ENCODE results near the gene NHLRC3.
"Not testable (repeated sequence)": the region's sequence is repeated elsewhere in the genome, so short reads cannot be mapped to it uniquely, and the experiment has no call there.

The NHLRC3 gene

DNA sequence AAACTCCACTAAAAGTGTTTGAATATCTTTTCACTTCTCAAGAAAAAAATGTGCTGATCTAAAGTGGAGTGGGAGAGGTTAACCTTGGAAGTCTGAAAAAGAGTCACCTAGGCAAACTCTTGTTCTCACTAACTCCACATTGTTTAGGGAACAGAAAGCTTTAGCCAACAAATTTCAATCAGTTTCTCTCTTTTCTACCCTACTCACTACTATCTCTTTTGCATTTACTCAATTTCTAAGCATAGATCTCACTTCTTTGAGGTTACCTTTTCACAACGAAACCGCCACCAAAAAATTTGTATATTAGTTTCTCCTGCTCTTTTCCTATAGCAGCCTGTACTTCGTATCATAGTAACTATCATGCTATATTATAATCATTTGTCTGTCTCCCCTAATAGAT lies 6.3 kb downstream of the NHLRC3 start:
- DNase-seq (ENCODE audit: low read depth in 2 of 2), result no peak

DNA sequence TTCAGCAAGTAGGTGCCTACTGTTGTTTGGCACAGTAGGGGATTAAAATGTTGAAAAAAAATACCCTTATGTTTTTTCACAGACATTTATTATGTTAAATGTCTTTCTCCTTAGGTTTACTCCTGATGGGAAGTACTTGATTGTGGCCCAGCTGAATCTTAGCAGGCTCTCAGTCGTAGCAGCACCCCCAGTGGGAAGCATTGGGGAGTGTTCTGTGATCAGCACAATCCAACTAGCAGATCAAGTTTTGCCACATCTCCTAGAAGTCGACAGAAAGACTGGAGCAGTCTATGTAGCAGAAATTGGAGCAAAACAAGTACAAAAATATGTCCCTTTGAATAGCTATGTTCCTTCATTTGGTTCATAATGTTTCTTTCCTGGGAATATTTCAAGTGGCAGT lies 9.3 kb downstream of the NHLRC3 start:
- DNase-seq (ENCODE audit: low read depth in 2 of 2), result no peak

DNA sequence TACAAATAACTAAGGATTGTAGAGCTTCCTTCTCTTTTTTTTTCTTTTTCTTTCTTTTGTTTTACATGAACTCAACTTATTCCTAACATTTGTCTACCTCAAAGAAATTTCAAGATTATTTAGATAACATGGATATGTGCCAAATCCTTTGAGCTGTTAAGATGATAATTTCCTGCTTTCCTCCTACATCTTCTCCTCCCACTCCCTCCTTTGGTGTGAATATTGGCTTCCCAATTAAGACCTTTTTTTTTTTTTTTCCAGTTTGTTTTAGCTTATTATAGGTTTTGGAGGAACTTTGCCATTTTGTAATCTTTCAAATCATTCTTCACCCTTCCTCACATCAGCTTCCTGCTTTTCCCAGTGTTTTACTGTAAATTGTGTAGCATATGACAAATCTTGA lies 10.6 kb downstream of the NHLRC3 start:
- no peak for DNase-seq (ENCODE audit: low read depth in 2 of 2)

DNA sequence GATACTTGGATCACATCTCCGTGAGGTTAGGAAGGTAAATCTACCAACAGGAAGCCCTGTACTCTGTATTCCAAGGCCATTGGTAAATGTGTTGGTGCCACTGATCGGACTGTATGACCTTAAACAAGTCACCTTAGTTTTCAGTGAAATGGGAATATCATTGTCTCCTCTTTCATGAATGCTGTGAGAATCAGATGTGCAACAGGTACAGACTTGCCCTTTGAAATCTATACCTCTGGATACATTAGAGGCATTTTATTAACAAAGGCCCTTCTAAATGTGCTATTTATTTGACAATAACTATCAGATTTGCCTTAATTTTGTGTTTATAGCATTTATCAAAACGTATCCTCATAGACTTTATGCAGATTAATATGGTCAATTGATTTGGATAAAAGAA lies 11.0 kb downstream of the NHLRC3 start:
- DNase-seq (ENCODE audit: low read depth in 2 of 2), result no peak

DNA sequence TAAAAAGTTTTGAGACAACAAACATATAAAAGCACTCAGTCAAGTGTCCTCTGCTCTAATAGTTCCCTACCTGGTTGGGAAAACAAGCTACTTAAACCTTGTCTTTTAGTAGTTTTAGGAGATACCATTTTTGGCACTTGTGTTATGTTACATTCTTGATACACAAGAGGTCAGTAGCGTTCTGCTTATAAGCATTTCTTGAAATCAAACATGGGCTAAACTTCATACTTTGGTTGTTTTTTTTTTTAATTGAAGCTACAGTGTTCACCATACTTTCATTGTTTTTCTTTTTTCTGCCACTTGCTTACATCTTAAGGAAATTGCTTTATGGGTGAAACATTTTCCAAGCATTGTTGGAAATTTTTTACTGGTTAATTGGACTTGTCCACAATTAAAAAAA lies 12.9 kb downstream of the NHLRC3 start:
- no peak for DNase-seq (ENCODE audit: low read depth in 2 of 2)

DNA sequence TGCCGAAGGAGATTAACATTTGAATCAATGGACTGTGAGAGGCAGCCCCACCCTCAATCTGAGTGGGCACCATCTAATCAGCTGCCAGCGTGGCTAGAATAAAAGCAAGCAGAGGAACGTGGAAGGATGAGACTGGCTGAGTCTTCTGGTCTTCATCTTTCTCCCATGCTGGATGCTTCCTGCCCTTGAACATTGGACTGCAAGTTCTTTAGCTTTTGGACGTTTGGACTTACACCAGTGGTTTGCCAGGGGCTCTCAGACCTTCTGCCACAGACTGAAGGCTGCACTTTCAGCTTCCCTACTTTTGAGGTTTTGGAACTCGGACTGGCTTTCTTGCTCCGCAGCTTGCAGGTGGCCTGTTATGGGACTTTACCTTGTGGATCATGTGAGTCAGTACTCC lies 14.7 kb downstream of the NHLRC3 start:
- no peak for DNase-seq (ENCODE audit: low read depth in 2 of 2)

DNA sequence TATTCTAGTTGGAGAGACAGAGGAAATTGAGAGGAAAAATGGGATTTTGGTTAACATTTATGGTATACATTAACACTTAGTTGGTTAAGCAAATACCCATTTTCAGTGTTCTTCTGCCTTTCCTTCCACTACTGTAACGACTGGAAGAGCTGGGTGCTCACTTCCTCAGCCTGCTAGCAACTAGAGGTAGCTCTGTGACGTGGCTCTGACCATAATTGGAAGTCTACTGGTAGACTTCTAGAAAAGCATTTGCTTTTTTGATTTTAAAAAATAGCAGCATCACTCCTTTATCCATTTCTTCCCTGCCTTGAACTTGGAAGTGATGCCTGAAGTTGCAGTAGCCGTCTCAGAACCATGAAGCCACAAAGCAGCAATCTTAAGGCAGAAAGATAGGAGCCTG lies 15.9 kb downstream of the NHLRC3 start:
- DNase-seq (ENCODE audit: low read depth in 2 of 2), result no peak

DNA sequence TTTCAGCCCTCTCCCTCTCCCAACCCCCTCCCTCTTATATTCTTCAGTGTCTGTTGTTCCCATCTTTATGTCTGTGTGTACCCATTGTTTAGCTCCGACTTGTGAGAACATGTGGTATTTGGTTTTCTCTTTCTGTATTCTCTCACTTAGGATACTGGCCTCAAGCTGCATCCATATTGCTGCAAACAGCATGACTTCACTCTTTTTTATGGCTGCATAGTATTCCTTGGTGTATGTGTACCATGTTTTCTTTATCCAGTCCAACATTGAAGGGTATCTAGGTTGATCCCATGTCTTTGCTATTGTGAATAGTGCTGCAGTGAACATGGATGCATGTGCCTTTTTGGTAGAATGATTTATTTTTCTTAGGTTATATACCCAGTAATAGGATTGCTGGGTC lies 17.8 kb downstream of the NHLRC3 start:
- DNase-seq (ENCODE audit: low read depth in 2 of 2), result no peak

DNA sequence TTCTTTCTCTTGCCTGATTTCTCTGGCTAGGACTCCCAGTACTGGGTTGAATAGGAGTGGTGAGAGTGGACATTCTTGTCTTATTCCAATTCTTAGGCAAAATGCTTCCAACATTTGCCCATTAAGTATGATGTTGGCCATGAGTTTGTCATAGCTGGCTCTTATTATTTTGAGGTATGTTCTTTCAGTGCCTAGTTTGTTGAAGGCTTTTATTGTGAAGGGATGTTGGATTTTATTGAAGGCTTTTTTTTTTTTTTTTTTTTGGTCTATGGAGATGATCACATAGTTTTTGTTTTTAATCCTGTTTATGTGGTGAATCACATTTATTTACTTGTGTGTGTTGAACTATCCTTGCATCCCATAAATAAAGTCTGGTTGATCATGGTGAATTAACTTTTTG lies 19.8 kb downstream of the NHLRC3 start:
- DNase-seq (ENCODE audit: low read depth in 2 of 2), result no peak

DNA sequence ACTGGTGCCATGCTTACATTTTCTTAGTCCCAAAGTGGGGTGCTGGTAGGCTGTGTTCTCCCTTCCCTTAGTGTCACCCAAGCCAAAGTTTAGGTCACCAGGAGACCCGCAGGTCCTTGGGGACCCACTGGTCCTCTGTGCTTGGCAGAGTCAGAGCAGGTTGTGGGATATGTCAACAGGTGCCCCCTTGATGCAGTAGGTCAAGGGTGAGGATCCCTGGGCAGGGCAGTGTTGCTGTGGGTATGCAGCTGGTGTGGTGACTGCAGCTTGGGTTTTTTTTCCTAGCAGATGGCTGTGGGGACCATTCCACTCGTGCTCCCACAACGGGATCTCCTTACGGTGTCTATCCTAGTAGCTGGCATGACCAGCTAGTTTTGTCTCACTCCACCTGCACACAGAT lies 23.7 kb downstream of the NHLRC3 start:
- no peak for DNase-seq (ENCODE audit: low read depth in 2 of 2)

DNA sequence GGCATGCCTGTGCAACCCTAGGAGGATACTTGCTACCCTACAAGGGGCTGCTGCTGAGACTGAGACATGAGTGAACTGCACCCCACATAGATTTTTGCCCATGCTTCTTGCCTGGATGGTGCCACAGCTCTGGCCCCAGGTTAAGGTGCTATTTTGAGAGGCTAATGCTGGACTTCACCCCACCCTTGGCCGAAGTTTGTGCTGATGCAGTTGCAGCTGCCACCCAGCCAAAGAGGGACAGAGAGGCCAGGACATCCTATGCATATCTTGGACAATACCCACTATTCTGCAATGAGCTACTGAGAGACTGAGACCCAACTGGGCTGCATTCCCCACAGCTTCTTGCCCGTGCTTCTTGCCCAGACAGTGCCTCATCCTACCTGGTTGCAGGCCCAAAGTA lies 34.6 kb downstream of the NHLRC3 start:
- DNase-seq (ENCODE audit: low read depth in 2 of 2), result no peak

DNA sequence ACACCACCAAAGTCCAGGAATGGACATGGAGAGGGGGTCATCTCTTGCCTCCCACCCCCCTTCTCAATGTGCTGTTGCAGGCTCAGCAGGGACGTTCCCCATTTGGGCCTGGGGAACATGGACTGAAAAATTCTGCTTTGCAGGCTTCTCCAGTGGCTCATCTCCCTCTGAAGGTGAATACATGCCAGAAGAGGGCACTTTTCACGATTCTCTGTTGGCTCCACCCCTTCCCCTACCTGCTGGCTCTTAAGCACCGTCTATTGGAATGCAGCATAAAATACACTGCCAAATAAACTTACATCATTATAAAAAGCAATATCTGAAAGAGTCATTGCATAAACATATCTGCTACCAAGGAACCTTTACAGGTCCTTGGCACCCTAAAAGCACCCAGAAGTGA lies 35.7 kb downstream of the NHLRC3 start:
- no peak for DNase-seq (ENCODE audit: low read depth in 2 of 2)

DNA sequence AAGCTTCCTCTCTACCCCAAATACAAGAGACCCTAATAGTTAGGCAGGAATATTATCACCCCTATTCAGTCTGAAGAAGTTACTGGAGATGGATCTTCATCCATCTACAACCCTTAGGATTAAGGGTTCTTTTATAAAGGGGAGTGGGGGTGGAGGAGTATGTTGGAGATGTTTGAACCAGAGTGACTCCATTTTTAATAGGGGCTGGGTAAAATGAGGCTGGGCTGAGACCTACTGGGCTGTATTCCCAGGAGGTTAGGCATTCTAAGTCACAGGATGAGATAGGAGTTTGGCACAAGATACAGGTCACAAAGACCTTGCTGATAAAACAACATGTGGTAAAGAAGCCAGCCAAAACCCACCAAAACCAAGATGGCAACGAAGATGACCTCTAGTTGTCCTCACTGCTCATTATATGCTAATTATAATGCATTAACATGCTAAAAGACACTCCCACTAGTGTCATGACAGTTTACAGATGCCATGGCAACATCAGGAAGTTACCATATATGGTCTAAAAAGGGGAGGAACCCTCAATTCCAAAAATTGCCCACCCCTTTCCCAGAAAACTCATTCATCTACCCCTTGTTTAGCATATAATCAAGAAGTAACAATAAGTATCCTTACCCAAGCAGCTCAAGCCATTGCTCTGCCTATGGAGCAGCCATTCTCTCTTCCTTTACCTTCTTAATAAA lies 48.1 kb downstream of the NHLRC3 start:
- not testable (repeated sequence) for DNase-seq (ENCODE audit: low read depth in 2 of 2)

DNA sequence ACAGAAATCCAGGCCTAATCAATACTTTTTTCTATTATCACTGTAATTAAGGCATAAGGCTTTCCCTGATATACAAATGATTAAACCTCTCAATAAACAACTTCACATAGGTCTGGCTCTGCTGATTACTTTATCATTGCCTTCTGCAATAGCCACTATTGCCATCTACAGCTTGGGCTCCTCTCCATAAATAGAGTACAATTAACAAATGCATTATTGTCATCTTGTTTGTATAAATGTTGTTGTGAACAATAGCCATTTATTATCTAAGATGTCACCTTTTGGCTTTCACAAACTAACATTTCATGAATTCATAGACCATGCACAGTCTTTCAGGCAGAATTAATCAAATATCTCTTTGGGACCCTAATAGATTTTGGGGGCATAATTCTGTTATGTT lies 53.3 kb downstream of the NHLRC3 start:
- DNase-seq (ENCODE audit: low read depth in 2 of 2), result no peak

DNA sequence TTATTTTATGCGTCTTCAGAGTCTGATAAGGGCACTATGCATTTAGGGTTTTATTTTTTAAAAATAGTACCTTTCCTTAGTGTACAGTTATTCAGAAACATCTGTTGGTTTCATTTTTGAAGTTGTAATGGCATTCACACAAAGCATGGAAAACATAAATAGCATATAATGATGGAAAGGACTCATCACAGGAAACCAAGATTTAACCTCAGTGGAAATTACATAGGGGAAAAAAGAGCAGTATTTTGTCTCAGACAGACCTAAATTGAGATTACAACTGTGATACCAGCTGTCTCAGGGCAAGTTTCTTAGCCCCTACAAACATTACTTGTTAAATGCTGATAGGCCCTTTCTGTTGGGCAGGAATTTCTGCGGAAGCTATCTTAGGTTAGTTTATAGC lies 57.2 kb downstream of the NHLRC3 start:
- no peak for DNase-seq (ENCODE audit: low read depth in 2 of 2)

DNA sequence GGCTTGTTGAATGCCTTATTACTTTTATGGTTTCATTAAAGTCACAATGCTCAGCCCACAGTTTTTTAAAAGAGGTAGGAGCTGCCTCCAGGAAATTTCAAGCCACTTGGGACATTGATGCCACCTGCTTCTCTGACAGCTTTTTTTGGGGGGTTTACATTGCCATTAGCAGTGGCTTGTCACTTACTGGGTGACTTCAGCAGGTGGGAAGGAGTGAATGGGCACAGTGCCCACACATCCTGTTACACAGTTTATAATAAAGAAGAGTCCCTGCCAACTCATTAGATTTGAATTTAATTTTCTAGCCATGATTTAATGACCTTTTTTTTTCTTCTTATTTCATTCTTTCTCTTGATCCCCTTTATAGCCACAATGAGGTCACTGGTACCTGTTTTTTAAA lies 61.0 kb downstream of the NHLRC3 start:
- no peak for DNase-seq (ENCODE audit: low read depth in 2 of 2)

All from stimulated activated CD4-positive, alpha-beta T cell treated with anti-CD3 and anti-CD28 coated beads, Interleukin-12 subunit alpha, Interleukin-12 subunit beta, amount 100 ng/mL, for 24 hours (primary cell).